ENCODE data around the gene KATNAL1. TPM values are rescaled to one million over a fixed set of nuclear protein-coding genes. Genes with fewer than 3 reads are reported as not detected.
"Not testable (repeated sequence)": the region's sequence is repeated elsewhere in the genome, so short reads cannot be mapped to it uniquely, and the experiment has no call there.

Gene KATNAL1
- polyA plus RNA-seq, 2 donors: 0.92 to 1.3 TPM

DNA sequence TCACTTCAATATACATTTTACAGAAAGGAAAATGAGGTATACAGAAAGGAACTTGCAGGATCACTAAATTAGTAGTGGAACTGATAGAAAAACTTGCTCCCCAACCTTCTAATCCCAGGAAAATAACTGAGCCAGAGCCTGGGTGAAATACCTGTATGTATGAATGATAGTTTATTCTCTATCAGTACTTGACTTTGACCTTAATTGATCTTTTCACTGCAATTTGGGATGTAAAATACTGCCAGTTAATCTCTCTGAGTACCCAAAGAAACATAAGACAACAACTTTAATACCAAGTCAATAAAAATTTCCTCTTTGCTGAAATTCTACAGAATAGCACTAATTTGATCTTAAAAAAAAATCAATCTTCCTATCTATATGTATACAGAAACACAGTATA is 33.3 kb downstream of the KATNAL1 start:
- H3K36me3 ChIP-seq (ENCODE audit: control insufficient read depth in 2 of 2, insufficient read depth in 2 of 2, low read length in 1 of 2): no peaks in the 10 kb centered on the region
- no peaks in the 10 kb centered on the region for H3K4me1 ChIP-seq (ENCODE audit: control insufficient read depth in 2 of 2, insufficient read depth in 2 of 2, low read length in 1 of 2)
- H3K27ac ChIP-seq (ENCODE audit: low read depth in 2 of 2, low read length in 1 of 2): no peak overlapping the region
- H3K9me3 ChIP-seq (ENCODE audit: control insufficient read depth in 2 of 2, insufficient read depth in 1 of 2, low read depth in 1 of 2, low read length in 1 of 2): no peaks in the 10 kb centered on the region
- H3K4me3 ChIP-seq (ENCODE audit: low read depth in 1 of 2, low read length in 2 of 2): no peak overlapping the region
- no peaks in the 10 kb centered on the region for H3K27me3 ChIP-seq (ENCODE audit: control insufficient read depth in 1 of 2, insufficient read depth in 2 of 2, low read length in 2 of 2)

DNA sequence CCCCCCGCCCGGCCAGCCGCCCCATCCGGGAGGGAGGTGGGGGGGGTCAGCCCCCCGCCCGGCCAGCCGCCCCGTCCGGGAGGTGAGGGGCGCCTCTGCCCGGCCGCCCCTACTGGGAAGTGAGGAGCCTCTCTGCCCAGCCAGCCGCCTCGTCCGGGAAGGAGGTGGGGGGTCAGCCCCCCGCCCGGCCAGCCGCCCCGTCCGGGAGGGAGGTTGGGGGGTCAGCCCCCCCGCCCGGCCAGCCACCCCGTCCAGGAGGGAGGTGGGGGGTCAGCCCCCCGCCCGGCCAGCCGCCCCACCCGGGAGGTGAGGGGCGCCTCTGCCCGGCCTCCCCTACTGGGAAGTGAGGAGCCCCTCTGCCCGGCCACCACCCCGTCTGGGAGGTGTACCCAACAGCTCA is 37.3 kb downstream of the KATNAL1 start:
- not testable (repeated sequence) for H3K27ac ChIP-seq (ENCODE audit: low read depth in 2 of 2, low read length in 1 of 2); H3K27me3 ChIP-seq (ENCODE audit: control insufficient read depth in 1 of 2, insufficient read depth in 2 of 2, low read length in 2 of 2); H3K9me3 ChIP-seq (ENCODE audit: control insufficient read depth in 2 of 2, insufficient read depth in 1 of 2, low read depth in 1 of 2, low read length in 1 of 2); H3K4me3 ChIP-seq (ENCODE audit: low read depth in 1 of 2, low read length in 2 of 2); H3K36me3 ChIP-seq (ENCODE audit: control insufficient read depth in 2 of 2, insufficient read depth in 2 of 2, low read length in 1 of 2); H3K4me1 ChIP-seq (ENCODE audit: control insufficient read depth in 2 of 2, insufficient read depth in 2 of 2, low read length in 1 of 2)
- 94 to 98% methylated on average over 14 to 22 of the region's 31 CpGs for WGBS, 2 donors

DNA sequence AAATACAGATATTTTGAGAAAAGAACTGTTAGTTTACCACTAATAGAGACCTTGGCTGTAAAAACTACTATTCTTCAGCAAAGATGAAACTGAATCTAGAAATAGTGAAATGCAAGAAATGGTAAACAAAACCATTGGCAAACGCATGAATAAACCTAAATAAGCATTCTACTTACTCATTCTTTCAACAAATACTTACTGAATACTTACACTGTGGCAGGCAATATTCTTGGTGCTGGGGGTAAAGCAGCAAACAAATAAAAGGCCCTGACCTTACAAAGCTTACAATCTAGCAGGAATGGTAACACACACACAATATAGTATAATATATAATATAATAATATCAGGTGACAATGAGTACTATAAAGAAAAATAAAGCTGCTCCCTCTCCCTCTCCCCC is 38.7 kb downstream of the KATNAL1 start:
- 47 to 64% methylated on average over 1 of the region's 1 CpG for WGBS, 2 donors

DNA sequence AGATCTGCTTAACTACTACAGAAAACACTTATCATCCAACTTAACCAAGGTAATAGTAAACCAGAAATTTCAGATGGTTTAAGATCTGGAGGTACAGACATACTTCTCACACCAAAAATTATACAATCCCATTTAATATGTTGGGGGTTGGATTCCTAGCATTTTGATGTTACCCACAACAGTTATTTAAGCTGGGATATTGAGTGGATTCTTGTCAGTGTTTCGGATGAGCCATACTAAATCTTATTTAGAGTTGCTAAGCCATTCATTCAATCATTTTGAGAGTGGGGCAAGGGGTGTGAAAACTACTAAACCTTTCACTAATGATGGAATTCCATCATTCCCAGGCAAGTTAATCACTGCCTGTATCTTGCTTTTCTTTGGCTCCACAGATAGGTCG is 40.6 kb downstream of the KATNAL1 start:
- no peak overlapping the region for H3K27ac ChIP-seq (ENCODE audit: low read depth in 2 of 2, low read length in 1 of 2)
- H3K36me3 ChIP-seq (ENCODE audit: control insufficient read depth in 2 of 2, insufficient read depth in 2 of 2, low read length in 1 of 2): no peaks in the 10 kb centered on the region
- 80 to 89% methylated on average over 2 of the region's 2 CpGs for WGBS, 2 donors
- no peaks in the 10 kb centered on the region for H3K4me1 ChIP-seq (ENCODE audit: control insufficient read depth in 2 of 2, insufficient read depth in 2 of 2, low read length in 1 of 2)
- no peaks in the 10 kb centered on the region for H3K9me3 ChIP-seq (ENCODE audit: control insufficient read depth in 2 of 2, insufficient read depth in 1 of 2, low read depth in 1 of 2, low read length in 1 of 2)
- no peak overlapping the region for H3K4me3 ChIP-seq (ENCODE audit: low read depth in 1 of 2, low read length in 2 of 2)
- no peaks in the 10 kb centered on the region for H3K27me3 ChIP-seq (ENCODE audit: control insufficient read depth in 1 of 2, insufficient read depth in 2 of 2, low read length in 2 of 2)

More for the DNA sequence above, 38.7 kb downstream of the KATNAL1 start:
- H3K36me3 ChIP-seq (ENCODE audit: control insufficient read depth in 2 of 2, insufficient read depth in 2 of 2, low read length in 1 of 2): no peaks in the 10 kb centered on the region
- no peaks in the 10 kb centered on the region for H3K4me1 ChIP-seq (ENCODE audit: control insufficient read depth in 2 of 2, insufficient read depth in 2 of 2, low read length in 1 of 2)
- H3K9me3 ChIP-seq (ENCODE audit: control insufficient read depth in 2 of 2, insufficient read depth in 1 of 2, low read depth in 1 of 2, low read length in 1 of 2): no peaks in the 10 kb centered on the region
- H3K27ac ChIP-seq (ENCODE audit: low read depth in 2 of 2, low read length in 1 of 2): no peak overlapping the region
- H3K27me3 ChIP-seq (ENCODE audit: control insufficient read depth in 1 of 2, insufficient read depth in 2 of 2, low read length in 2 of 2): no peaks in the 10 kb centered on the region
- no peak overlapping the region for H3K4me3 ChIP-seq (ENCODE audit: low read depth in 1 of 2, low read length in 2 of 2)

DNA sequence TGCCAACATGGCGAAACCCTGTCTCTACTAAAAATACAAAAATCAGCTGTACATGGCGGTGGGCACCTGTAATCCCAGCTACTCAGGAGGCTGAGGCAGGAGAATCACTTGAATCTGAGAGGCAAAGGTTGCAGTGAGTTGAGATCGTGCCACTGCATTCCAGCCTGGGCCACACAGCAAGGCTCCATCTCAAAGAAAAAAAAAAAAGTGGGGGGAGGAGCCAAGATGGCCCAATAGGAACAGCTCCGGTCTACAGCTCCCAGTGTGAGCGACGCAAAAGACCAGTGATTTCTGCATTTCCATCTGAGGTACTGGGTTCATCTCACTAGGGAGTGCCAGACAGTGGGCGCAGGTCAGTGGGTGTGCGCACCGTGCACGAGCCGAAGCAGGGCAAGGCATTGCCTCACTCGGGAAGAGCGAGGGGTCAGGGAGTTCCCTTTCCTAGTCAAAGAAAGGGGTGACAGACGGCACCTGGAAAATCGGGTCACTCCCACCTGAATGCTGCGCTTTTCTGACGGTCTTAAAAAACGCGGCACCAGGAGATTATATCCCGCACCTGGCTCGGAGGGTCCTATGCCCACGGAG is 48.1 kb downstream of the KATNAL1 start:
- WGBS, 2 donors: 97 to 98% methylated on average over 22 of the region's 22 CpGs
- H3K9me3 ChIP-seq (ENCODE audit: control insufficient read depth in 2 of 2, insufficient read depth in 1 of 2, low read depth in 1 of 2, low read length in 1 of 2); H3K27ac ChIP-seq (ENCODE audit: low read depth in 2 of 2, low read length in 1 of 2); H3K4me1 ChIP-seq (ENCODE audit: control insufficient read depth in 2 of 2, insufficient read depth in 2 of 2, low read length in 1 of 2); H3K27me3 ChIP-seq (ENCODE audit: control insufficient read depth in 1 of 2, insufficient read depth in 2 of 2, low read length in 2 of 2); H3K36me3 ChIP-seq (ENCODE audit: control insufficient read depth in 2 of 2, insufficient read depth in 2 of 2, low read length in 1 of 2); H3K4me3 ChIP-seq (ENCODE audit: low read depth in 1 of 2, low read length in 2 of 2): not testable (repeated sequence)

DNA sequence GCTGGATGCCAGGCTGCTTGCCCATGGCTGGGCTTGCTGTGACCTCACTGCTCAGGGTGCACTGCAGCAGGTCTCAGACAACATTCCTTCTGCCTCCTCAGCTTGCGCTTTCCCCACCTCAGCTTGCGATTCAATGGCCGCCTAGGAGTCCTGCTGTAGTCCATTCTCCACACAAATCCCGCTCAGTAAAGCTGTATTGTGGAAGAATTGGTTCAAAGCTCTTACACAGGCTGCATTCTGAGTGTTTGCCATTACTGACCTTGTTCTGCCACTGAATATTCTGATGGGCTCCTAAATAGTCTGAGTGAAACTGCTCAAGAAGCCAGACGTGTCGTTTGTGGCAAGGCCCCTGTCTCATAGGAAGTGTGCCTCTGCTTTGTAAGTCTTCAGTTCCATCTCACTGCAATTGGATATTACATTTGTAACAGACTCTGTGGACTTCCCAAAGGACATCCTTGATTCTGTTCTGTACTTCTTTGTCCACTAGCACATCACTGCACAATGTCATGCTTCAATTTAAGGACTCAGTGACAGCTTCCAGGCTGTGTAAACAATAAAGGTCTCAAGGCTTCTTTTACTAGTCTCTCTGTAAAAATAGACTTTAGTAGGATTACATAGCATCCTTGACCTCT is 49.8 kb downstream of the KATNAL1 start:
- 83 to 86% methylated on average over 6 of the region's 6 CpGs for WGBS, 2 donors
- Histone ChIP-seq H3K4me1 (ENCODE audit: control insufficient read depth in 2 of 2, insufficient read depth in 2 of 2, low read length in 1 of 2) (no peaks in the 10 kb centered on the region), H3K9me3 (ENCODE audit: control insufficient read depth in 2 of 2, insufficient read depth in 1 of 2, low read depth in 1 of 2, low read length in 1 of 2) (no peaks in the 10 kb centered on the region), H3K27ac (ENCODE audit: low read depth in 2 of 2, low read length in 1 of 2) (no peak overlapping the region), H3K36me3 (ENCODE audit: control insufficient read depth in 2 of 2, insufficient read depth in 2 of 2, low read length in 1 of 2) (peaks cover 0 to 4% of the 10 kb centered on the region in 2 donors), H3K4me3 (ENCODE audit: low read depth in 1 of 2, low read length in 2 of 2) (no peak overlapping the region), H3K27me3 (ENCODE audit: control insufficient read depth in 1 of 2, insufficient read depth in 2 of 2, low read length in 2 of 2) (no peaks in the 10 kb centered on the region)

DNA sequence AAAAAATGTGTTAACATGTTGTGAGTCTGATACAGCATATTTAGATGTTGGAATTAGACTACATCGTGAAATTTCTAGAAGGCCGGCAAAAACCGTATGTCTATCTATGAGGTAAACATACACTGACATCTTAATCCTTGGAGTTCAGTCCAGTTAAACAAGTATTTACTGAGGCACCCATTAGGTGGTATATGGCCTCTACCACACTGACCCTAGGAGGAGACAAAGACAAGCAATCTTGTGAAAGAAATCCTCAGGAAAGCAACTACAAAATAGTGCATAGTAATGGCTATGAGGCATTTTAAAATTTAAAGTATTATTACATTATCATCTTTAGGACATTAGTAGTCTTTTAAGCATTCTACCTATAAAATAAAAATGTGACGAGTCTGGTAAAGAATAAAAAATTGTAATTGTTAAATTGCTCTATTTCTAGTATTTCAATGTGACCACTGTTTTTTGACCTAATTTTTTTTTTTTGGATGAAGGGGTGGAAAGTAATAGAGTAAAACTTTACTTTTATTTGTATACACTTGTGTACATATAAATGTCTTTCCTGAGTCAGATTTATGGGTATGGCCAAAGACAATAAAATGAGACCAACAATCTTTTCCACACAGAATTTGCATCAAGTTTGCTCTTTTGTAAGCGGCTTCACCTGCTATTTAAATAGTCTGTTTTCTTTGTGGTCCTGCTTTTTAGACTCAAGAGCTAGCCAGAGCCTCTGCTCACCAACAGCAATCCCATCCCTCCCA is 50.5 kb downstream of the KATNAL1 start:
- H3K36me3 ChIP-seq (ENCODE audit: control insufficient read depth in 2 of 2, insufficient read depth in 2 of 2, low read length in 1 of 2): peaks cover 0 to 4% of the 10 kb centered on the region in 2 donors
- WGBS, 2 donors: 82 to 87% methylated on average over 5 of the region's 5 CpGs
- no peaks in the 10 kb centered on the region for H3K9me3 ChIP-seq (ENCODE audit: control insufficient read depth in 2 of 2, insufficient read depth in 1 of 2, low read depth in 1 of 2, low read length in 1 of 2)
- no peak overlapping the region for H3K4me3 ChIP-seq (ENCODE audit: low read depth in 1 of 2, low read length in 2 of 2)
- H3K27ac ChIP-seq (ENCODE audit: low read depth in 2 of 2, low read length in 1 of 2): no peak overlapping the region
- no peaks in the 10 kb centered on the region for H3K27me3 ChIP-seq (ENCODE audit: control insufficient read depth in 1 of 2, insufficient read depth in 2 of 2, low read length in 2 of 2)
- H3K4me1 ChIP-seq (ENCODE audit: control insufficient read depth in 2 of 2, insufficient read depth in 2 of 2, low read length in 1 of 2): no peaks in the 10 kb centered on the region

DNA sequence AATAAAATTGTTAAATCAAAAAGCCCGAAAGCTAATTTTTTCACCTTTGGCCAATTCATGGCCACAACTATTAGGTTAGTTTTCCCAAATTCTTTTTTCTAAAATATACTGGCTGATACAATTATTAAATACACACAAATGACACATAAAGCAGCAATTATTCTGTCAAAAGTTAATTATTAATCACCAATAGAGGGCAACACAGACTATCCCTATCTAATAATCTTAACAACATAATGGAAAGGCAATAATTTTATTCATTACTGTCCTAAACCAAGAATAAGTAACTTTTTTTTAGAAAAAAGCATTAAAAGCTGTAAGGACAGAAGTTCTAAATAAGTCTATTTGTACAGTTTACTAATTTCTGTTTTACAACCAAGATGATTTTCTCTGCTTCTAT is 51.7 kb downstream of the KATNAL1 start:
- Histone ChIP-seq H3K27ac (ENCODE audit: low read depth in 2 of 2, low read length in 1 of 2) (no peak overlapping the region), H3K4me3 (ENCODE audit: low read depth in 1 of 2, low read length in 2 of 2) (no peak overlapping the region), H3K27me3 (ENCODE audit: control insufficient read depth in 1 of 2, insufficient read depth in 2 of 2, low read length in 2 of 2) (no peaks in the 10 kb centered on the region), H3K9me3 (ENCODE audit: control insufficient read depth in 2 of 2, insufficient read depth in 1 of 2, low read depth in 1 of 2, low read length in 1 of 2) (no peaks in the 10 kb centered on the region), H3K4me1 (ENCODE audit: control insufficient read depth in 2 of 2, insufficient read depth in 2 of 2, low read length in 1 of 2) (no peaks in the 10 kb centered on the region), H3K36me3 (ENCODE audit: control insufficient read depth in 2 of 2, insufficient read depth in 2 of 2, low read length in 1 of 2) (peaks cover 0 to 4% of the 10 kb centered on the region in 2 donors)
- WGBS, 2 donors: 86 to 92% methylated on average over 1 of the region's 1 CpG

DNA sequence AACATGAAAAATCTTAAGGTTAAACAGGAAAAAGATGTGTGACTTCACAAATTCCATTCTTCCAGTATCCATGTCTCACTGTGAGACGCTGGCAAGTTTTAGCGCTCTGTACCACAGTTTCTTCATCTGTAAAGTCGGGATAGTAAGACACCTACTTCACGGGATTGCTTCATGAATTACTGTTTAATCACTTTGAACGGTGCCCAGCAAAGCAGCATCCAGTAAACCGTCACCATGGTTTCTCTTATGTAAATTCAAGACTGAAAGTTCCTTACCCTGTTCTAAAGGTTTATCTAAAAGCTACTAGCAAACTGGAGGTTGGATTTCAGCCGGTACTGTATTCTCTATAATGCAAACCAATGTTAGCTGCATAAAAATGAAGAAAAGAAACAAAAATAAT is 53.5 kb downstream of the KATNAL1 start:
- peaks cover 0 to 4% of the 10 kb centered on the region in 2 donors for H3K36me3 ChIP-seq (ENCODE audit: control insufficient read depth in 2 of 2, insufficient read depth in 2 of 2, low read length in 1 of 2)
- WGBS, 2 donors: 85% methylated on average over 7 of the region's 7 CpGs
- H3K27ac ChIP-seq (ENCODE audit: low read depth in 2 of 2, low read length in 1 of 2): no peak overlapping the region
- no peaks in the 10 kb centered on the region for H3K27me3 ChIP-seq (ENCODE audit: control insufficient read depth in 1 of 2, insufficient read depth in 2 of 2, low read length in 2 of 2)
- no peaks in the 10 kb centered on the region for H3K9me3 ChIP-seq (ENCODE audit: control insufficient read depth in 2 of 2, insufficient read depth in 1 of 2, low read depth in 1 of 2, low read length in 1 of 2)
- H3K4me1 ChIP-seq (ENCODE audit: control insufficient read depth in 2 of 2, insufficient read depth in 2 of 2, low read length in 1 of 2): no peaks in the 10 kb centered on the region
- H3K4me3 ChIP-seq (ENCODE audit: low read depth in 1 of 2, low read length in 2 of 2): no peak overlapping the region

DNA sequence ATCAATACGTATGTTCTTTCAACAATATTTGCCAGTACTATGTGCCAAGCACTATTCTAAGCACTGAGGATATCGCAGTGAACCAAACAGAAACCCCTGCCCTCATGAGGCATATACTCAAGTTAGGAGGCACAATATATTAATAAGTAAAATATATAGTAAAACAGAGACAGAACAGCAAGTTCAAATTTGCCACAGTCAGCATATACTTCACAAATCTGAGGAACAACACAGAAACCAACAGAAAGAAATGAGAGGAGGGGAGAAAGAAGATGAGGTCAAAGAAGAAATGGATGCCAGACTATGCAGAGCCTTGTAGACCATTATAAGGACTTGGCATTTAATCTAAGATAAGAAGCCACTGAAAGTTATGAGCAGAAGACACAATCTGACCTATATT is 59.9 kb downstream of the KATNAL1 start:
- Histone ChIP-seq H3K4me3 (ENCODE audit: low read depth in 1 of 2, low read length in 2 of 2) (no peak overlapping the region), H3K27ac (ENCODE audit: low read depth in 2 of 2, low read length in 1 of 2) (no peak overlapping the region), H3K4me1 (ENCODE audit: control insufficient read depth in 2 of 2, insufficient read depth in 2 of 2, low read length in 1 of 2) (no peaks in the 10 kb centered on the region), H3K36me3 (ENCODE audit: control insufficient read depth in 2 of 2, insufficient read depth in 2 of 2, low read length in 1 of 2) (no peaks in the 10 kb centered on the region), H3K9me3 (ENCODE audit: control insufficient read depth in 2 of 2, insufficient read depth in 1 of 2, low read depth in 1 of 2, low read length in 1 of 2) (no peaks in the 10 kb centered on the region), H3K27me3 (ENCODE audit: control insufficient read depth in 1 of 2, insufficient read depth in 2 of 2, low read length in 2 of 2) (no peaks in the 10 kb centered on the region)
- WGBS, 2 donors: 97 to 98% methylated on average over 2 of the region's 2 CpGs

Measured in esophagus (tissue), 2 donors.